Activated CD8-positive, alpha-beta memory T cell treated with anti-CD3 and anti-CD28 coated beads for 48 hours (primary cell): ENCODE results near the gene CAPS2.

Experiments used
- DNase-seq, 3 experiments: peaks; one replicate each; pipeline ENCODE4 v3.0.0-alpha.2; 2020; ENCODE audit warnings: low read depth in 2 of 3, low spot score in 2 of 3

CAPS2 gene

DNA sequence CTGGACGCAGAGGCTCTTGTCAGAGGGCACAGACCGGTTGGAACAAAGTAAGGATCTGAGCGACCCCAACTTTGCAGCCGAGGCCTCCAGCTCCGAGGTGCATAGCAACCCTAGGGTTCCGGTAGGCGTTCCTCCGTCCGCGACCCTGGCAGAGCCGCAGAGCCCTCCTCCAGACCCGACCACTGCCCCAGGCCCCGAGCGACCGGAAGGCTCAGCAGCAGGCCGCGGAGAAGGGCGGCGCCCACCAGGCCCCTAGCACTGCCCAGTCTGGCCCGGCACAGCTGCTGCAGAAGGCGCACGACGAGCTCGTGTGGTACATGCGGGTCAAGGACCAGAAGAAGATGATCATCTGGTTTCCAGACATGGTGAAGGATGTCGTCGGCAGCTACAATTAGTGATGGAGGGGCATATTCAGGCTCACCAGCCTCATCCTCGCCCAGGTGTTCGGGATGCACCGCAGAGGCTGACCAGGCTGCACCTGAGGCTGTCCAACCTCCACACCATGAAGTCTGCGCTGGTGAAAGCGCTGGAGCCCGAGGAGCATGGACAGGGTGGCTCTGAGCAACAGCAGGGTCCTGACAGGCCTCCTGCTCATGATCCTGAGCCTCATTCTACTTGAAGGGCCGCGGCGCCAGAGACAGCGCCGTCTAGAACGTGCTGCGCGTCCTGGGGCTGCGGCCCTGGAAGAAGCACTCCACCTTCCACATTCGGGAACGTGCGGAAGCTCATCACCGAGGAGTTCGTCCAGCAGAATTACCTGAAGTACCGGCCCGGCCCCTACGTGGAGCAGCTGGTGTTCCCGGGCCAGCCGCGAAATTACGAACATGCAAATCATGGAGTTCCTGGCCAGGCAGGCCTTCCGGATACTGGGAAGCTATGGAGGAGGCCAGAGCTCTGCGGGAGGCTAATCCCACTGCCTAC is 24.5 kb downstream of the CAPS2 start:
- no peak for DNase-seq

DNA sequence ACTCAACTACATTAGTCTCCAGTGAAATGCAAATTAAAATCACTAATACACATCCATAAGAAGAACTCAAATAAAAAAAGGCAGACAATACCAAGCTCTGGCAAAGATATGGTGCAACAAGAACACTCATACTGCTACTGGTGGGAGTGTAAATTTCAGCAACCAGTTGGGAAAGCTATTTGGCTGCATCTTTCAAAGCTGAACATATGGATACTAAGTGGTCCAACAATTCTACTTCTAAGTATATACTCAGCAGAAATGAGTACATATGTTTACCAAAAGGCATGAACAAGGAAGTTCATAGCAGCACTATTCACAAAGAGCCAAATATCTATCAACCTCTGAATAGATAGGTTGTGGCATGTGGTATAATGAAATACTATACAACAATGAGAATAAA is 27.3 kb downstream of the CAPS2 start:
- DNase-seq = no peak

DNA sequence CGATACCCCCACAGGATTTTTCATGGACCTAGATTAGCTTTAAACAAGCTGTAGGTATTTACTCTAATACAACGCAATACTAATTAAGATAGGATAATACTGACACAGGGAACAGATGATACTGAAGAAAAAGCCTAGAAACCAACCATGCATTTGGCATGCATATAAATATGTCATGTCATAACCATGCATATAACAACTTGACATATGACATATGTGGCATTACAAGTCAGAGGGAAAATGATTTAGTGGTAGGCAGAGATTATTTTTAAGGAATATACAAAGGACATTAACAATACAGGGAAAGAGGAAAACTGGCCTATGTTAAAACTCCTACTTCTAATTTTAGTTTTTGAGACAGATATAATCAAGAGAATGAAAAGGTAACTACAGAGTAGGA is 27.9 kb downstream of the CAPS2 start:
- DNase-seq = no peak

DNA sequence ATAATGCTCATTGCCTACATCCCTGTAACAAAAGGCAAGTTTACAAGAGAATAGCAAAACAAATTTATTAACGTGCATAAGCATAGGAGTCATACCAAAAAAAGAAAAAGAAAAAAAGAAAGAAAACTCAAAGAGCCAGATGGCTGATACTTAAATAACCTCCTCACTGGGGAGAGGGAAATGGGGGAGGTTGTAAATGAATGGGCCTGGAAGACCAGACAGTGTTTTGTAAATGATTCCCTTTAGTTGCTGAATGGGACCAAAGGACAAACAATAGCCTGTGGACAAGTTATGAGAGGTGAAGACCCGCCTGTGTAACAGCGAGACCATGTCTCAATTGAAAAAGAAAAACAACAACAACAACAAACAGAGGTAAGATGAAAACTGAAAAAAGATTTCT is 35.3 kb downstream of the CAPS2 start:
- DNase-seq = no peak

DNA sequence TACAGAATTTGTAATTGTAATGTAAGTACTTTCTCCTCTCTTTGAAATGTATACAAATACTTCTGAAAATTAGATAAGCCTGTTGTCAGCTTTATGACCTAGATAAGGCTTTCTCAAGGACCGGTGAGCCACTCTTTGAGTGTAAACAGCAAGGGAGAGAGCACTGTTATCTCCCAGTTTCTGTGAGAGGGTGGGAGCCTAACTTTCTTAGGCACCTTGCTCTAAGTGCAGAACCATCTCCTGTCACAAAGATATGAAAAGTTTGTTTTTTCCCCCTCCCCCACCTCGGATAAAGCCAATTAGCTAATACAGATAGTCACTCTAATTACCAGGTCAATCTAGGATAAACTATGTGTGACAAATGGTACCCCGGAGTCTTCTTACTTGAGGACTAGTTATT is 35.8 kb downstream of the CAPS2 start:
- DNase-seq = no peak

DNA sequence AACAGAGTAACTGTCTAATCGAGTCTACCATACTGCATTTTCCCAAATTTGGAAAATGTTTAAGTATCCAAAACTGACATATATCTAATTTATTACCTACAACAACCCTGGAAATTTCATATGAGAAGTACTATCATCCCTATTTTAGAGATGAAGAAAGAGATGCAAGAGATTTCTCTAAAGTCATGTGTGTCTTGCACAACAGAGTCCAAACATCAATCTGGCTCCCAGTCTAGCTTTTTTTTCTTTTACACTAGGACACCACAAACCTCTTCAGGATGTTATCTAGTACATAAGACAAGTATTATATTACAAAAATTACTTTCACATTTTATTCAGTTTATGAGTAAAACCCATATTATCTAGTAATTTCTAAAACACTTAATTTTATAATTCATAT is 39.1 kb downstream of the CAPS2 start:
- DNase-seq = no peak

DNA sequence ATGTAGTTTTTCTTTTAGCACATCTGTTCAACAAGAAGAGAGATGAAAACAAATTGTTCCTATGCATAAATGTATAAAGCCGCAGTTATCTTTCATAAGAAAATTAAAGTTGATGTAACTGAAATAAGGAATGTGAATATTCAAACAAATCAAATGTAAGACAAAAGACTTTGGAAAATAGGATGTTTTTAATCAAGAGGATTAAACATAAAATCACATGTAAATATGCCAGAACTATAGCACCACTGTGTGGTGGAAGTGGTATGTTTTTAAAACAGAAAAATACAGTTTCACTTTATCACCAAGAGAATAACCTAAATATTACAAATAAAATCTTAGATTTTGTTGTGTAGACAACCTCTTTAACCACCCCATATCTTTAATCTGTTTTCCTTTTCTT is 40.4 kb downstream of the CAPS2 start:
- no peak for DNase-seq

DNA sequence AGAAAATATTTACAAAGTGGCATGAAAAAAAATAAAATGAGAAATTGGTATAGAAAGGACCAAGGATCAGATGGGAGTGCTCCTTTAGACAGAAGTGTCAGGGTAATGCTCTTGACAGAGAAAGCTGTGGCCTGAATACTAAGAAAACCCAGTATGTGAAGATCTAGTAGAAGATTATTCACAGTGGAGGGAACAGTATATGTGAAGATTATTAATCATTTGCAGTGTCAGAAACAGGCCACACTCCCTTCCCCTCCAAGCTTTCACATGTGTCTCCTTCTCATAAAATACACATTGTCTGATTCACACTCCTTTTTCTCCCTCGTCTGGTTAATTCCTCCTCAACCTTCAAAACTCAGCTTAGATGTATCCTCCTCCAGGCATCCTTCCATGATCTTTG is 41.3 kb downstream of the CAPS2 start:
- no peak for DNase-seq

DNA sequence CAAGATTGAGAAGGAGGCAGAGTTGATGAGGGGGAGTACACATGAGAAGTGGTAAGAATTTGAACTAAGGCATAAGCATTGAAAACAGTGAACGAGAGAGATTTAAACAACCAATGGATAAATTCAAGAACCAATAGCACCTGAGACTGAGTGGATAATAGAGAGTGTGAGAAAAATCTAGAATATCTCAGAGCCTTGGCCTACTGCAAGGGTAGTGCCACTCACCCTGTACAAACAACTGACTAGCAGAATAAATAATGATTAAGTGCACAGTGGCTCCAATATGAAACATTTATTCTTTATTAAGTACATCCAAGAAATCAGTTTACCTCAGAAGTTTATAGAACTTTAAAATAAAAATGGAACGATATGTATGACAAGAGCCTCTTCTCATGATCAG is 54.4 kb downstream of the CAPS2 start:
- no peak for DNase-seq

DNA sequence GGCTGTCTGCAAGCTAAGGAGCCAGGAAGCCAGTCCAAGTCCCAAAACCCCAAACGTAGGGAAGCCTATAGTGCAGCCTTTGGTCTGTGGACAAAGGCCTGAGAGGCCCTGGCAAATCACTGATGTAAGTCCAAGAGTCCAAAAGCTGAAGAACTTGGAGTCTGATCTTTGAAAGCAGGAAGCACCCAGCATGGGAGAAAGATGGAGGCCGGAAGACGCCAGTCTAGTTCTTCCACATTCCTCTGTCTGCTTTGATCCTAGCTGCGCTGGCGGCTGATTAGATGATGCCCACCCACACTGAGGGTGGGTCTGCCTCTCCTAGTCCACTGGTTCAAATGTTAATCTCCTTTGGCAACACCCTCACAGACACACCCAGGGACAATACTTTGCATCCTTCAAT is 58.5 kb downstream of the CAPS2 start:
- DNase-seq = no peak

DNA sequence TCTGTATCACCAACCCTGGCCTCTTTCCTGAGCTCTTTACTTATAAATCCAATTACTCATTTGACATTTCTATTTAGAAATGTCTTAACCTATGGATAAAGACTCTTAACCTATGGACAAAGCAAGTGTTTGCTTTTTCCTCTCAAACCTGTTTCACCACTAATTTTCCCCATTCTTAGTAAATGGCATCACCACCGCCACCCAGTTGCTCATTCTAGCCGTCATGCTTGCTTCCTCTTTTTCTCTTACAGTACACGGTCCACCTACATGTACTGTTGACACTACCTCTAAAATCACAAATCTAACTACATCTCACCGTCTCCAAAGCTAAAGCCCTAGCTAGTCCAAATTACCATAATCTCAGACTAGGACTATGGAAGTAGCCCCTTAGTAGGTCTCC is 60.0 kb downstream of the CAPS2 start:
- no peak for DNase-seq

DNA sequence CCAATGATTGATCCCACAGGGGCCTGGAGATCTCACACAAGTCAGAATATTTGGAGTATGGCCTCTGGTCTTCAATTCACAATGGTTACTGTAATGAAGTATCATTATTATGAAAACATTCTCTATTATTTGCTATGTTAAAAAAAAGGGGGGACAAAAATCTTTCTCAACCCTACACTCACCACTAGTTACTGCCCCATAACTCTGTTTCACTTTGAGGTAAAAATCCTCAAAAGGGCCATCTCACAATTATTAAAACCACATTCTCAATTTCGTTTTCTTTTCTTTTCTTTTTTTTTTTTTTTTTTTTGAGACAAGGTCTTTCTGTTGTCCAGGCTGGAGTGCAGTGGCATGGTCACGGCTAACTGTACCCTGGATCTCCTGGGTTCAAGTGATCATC is 60.9 kb downstream of the CAPS2 start:
- no peak for DNase-seq

DNA sequence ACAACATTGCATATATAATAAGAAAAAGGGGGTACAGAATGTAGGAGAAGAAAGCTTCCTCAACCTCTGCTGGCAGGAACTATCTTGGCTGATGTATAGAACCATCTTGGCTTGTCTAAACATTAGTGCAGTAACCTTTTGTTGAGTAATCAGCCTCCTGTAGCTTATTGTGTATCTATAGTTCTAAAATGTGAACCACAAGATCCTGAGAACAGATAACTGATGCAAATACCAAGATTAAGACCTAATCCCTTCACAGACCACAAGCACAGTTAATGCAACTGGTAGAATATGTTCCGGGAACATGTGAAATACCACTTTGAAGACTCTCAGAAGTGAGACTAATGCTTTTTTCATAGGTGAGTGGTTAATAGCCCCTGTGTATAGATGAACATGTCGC is 69.8 kb downstream of the CAPS2 start:
- no peak for DNase-seq

DNA sequence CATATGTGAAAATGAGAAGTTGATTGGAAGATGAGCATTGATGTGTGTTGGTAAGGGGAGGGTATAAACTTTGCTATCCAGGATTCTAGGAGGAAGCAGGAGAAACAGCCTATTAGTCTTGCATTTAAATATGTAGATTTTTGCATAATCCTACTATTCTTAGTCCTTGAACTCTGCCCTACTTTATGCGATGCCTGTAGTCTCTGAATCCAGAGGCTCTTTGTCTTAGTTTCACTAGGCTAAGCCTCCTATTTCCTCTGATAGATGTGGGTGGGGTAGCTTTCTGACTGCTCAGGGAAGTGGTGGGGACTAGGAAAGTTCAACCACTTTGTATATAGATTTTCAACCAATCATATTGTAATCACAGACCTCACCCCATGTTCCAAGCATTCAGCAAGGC is 71.0 kb downstream of the CAPS2 start:
- DNase-seq = no peak

DNA sequence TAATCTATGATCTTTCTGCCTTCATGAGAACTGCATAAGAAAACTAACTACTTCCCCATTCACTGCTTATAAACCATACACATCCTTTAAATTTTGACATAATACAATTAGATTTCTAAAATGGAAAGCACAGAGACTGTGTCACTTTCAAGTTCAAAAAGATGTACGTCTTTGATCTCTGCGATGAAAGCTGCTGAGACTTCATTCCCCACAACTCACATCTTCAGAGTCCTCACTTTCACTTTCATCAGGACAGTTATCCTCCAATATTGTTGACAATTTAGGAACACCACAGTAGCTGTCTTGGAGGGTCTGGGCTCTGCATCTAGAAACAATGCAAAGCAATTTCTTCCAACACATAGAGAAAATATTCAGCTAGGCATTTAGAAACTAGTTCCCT is 72.6 kb downstream of the CAPS2 start:
- DNase-seq = no peak

DNA sequence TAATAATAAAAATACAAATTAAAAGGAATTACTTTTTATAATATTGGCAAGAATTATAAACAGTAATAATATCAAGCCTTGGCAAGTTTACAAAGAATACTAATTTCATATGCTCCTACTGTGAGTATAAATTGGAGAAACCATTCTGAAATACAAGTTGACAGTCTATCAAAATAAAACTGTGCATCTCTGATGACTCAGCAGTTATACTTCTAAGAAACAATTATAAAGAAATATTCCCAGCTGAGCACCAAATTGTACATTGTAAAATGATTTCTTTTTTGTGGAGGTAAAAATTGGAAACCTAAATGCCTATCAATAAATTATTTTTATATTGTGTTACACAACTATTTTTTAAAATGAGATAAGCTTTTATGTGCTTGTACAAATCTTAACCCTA is 85.0 kb downstream of the CAPS2 start:
- no peak for DNase-seq

DNA sequence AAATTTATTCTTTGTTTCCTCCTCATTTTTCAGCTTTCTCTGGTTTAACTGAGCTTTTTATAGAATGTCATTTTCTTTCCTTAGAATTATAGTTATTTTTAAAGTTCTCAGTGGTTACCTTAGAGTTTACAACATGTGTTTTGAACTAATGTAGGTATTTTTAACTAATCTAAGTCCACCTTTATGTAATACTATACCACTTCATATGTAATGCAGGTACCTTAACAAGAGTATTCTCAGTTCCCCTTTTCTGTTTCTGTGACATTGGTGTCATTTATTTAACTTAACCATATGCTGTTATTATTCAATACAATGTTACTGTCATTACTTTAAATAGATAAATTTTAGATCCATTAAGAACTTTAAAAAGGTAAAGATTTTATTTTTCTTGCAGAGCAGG is 90.1 kb downstream of the CAPS2 start:
- no peak for DNase-seq

DNA sequence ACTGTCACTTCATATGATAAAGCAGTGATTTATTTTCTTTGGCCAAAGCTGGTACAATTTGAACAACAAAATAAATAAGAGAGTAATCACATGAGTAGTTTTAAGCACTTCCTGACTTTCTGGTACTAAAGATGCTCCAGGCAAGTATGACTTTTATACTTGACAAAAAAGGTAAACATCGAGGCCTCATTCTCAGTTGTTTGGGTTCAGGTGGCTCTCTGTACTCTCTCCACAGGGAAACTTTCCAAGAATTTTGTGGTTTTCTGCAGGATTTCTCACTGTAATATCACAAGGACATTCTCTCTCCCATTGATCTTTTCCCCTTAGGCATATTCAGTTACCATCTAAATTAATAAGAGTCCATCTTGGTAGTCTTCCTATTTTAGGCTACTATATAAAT is 93.9 kb downstream of the CAPS2 start:
- no peak for DNase-seq

DNA sequence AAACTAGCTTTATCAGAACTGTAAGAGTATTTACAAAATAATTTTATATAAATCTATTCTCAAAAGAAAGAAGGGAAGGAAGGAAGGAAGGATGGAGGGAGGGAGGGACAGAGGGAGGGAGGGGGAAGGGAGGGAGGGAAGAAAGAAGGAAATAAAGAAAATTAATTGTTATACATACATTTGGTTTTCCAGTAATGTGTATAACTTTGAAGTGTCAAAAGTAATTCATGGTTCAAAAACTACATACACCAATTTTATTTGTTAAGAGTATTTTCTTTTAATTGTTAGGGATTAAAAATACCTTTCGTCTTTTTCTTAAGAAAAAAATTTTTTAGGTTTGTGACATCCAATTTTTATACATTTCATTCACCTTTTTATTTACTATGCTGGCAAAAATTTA is 103.0 kb downstream of the CAPS2 start:
- DNase-seq = no peak
